Measurements from ENCODE around the gene ABCG1. TPM values are rescaled to one million over a fixed set of nuclear protein-coding genes. Genes with fewer than 3 reads are reported as not detected.

The ABCG1 gene
- total RNA-seq, 1 donor from 2014 or later, result 1.3 TPM

DNA sequence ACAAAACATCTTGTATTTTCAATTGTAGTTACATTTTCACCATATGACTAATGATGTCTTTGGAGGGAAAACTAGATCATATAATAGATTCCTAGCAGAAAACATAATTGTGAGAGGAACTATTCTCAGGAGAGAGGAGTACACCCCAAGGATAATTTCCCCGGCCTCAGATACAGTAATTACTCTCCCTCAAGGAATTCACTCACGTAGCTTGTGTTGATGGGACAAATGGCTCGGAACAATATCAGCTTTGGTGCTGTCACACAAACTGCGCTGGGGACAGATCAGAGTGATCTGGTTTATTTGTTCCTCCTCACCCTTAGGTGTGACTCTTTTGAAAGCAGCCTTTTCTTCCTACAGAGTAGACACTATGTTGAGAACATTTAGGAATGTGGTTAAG is 11.2 kb downstream of the ABCG1 start:
- H3K27ac ChIP-seq (ENCODE audit: low read depth, low read length), result no peak overlapping the region
- no peak for DNase-seq (ENCODE audit: low read depth)
- H3K4me3 ChIP-seq (ENCODE audit: insufficient read depth, low read depth, low read length), result no peak overlapping the region
- H3K4me2 ChIP-seq (ENCODE audit: low read length), result no peak overlapping the region
- H2AFZ ChIP-seq (ENCODE audit: low read depth, low read length), result no peak overlapping the region
- Mint-ChIP-seq H3K4me1 (ENCODE audit: low read depth, unreplicated experiment) (peaks cover 14% of the 10 kb centered on the region), H3K9me3 (ENCODE audit: unreplicated experiment) (no peaks in the 10 kb centered on the region), H3K36me3 (ENCODE audit: low read depth, unreplicated experiment) (no peaks in the 10 kb centered on the region), H3K4me3 (ENCODE audit: unreplicated experiment) (no peak overlapping the region), H3K27ac (ENCODE audit: unreplicated experiment) (no peak overlapping the region), H3K27me3 (ENCODE audit: low read depth, unreplicated experiment) (peaks cover 23% of the 10 kb centered on the region)
- no peaks in the 10 kb centered on the region for H3K36me3 ChIP-seq (ENCODE audit: insufficient read depth, low read length)
- FAIRE-seq, result no peak
- H3K27me3 ChIP-seq (ENCODE audit: insufficient read depth, low read length), result peaks cover 10% of the 10 kb centered on the region
- H3K4me1 ChIP-seq (ENCODE audit: insufficient read depth, low read length), result peaks cover 11% of the 10 kb centered on the region
- no peaks in the 10 kb centered on the region for H4K20me1 ChIP-seq (ENCODE audit: insufficient read depth, low read length)
- no peaks in the 10 kb centered on the region for H3K79me2 ChIP-seq (ENCODE audit: insufficient read depth, low read length)
- no peaks in the 10 kb centered on the region for H3K9me3 ChIP-seq (ENCODE audit: insufficient read depth, low read depth, low read length)
- H3K9ac ChIP-seq (ENCODE audit: low read length), result no peak overlapping the region
- TF ChIP-seq EZH2 (IDR thresholded peaks at IDR 0.05; ENCODE audit: insufficient read depth, low read length), result no peak
- TF ChIP-seq, protein P1, sequence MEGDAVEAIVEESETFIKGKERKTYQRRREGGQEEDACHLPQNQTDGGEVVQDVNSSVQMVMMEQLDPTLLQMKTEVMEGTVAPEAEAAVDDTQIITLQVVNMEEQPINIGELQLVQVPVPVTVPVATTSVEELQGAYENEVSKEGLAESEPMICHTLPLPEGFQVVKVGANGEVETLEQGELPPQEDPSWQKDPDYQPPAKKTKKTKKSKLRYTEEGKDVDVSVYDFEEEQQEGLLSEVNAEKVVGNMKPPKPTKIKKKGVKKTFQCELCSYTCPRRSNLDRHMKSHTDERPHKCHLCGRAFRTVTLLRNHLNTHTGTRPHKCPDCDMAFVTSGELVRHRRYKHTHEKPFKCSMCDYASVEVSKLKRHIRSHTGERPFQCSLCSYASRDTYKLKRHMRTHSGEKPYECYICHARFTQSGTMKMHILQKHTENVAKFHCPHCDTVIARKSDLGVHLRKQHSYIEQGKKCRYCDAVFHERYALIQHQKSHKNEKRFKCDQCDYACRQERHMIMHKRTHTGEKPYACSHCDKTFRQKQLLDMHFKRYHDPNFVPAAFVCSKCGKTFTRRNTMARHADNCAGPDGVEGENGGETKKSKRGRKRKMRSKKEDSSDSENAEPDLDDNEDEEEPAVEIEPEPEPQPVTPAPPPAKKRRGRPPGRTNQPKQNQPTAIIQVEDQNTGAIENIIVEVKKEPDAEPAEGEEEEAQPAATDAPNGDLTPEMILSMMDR (IDR thresholded peaks at IDR 0.05; ENCODE audit: insufficient read depth, low read depth, low read length), result no peak

DNA sequence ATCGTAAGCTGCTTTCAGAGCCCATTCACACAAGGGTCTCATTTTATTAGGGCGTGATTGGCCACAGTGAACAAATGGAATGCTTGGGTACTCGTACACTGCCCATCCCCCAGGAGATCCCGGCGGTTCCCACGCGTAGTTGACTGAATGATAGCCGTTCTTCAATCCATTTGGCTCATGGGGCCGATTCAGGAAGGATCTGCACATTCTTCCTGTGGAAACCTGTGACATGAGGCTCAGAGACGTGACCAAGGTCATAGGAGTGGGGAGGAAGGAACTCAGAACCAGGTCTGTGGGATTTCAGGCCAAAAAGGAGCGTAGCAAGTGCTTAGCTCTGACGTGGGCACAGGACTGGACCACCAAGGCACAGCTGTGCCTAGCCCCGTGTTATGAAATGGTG is 11.7 kb downstream of the ABCG1 start:
- Mint-ChIP-seq H3K36me3 (ENCODE audit: low read depth, unreplicated experiment) (no peaks in the 10 kb centered on the region), H3K9me3 (ENCODE audit: unreplicated experiment) (no peaks in the 10 kb centered on the region), H3K4me3 (ENCODE audit: unreplicated experiment) (no peak overlapping the region), H3K4me1 (ENCODE audit: low read depth, unreplicated experiment) (peaks cover 19% of the 10 kb centered on the region), H3K27me3 (ENCODE audit: low read depth, unreplicated experiment) (peaks cover 21% of the 10 kb centered on the region), H3K27ac (ENCODE audit: unreplicated experiment) (no peak overlapping the region)
- Histone ChIP-seq H3K9ac (ENCODE audit: low read length) (no peak overlapping the region), H2AFZ (ENCODE audit: low read depth, low read length) (no peak overlapping the region), H3K9me3 (ENCODE audit: insufficient read depth, low read depth, low read length) (no peaks in the 10 kb centered on the region), H3K79me2 (ENCODE audit: insufficient read depth, low read length) (no peaks in the 10 kb centered on the region), H3K4me2 (ENCODE audit: low read length) (no peak overlapping the region), H3K4me3 (ENCODE audit: insufficient read depth, low read depth, low read length) (no peak overlapping the region), H3K36me3 (ENCODE audit: insufficient read depth, low read length) (no peaks in the 10 kb centered on the region), H3K27me3 (ENCODE audit: insufficient read depth, low read length) (peaks cover 10% of the 10 kb centered on the region), H3K4me1 (ENCODE audit: insufficient read depth, low read length) (peaks cover 12% of the 10 kb centered on the region), H4K20me1 (ENCODE audit: insufficient read depth, low read length) (no peaks in the 10 kb centered on the region), H3K27ac (ENCODE audit: low read depth, low read length) (no peak overlapping the region)
- DNase-seq (ENCODE audit: low read depth) (no peak), FAIRE-seq (no peak)
- no peak for TF ChIP-seq EZH2 (IDR thresholded peaks at IDR 0.05; ENCODE audit: insufficient read depth, low read length)
- TF ChIP-seq, protein P1 (IDR thresholded peaks at IDR 0.05; ENCODE audit: insufficient read depth, low read depth, low read length), result no peak

DNA sequence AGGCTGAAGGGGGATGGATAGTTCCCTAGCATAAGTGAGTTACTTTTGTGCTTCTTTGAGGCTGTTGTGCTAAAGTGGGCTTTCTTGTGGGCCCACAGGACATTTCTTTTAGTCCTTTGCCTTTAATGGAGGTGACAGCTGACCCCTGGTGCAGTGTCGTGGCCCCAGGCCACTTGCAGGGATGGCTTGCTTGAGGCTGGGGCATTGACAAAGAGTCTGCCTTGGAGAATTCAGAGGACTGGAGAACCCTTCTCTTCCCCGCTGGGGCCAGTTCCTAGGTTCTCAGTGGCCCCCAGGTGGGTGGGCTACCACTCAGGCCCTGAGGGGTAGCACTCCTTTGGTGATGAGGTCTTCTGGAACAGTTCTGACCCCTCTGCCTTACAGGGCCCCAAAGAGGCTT is 12.8 kb downstream of the ABCG1 start:
- Mint-ChIP-seq H3K36me3 (ENCODE audit: low read depth, unreplicated experiment) (no peaks in the 10 kb centered on the region), H3K4me3 (ENCODE audit: unreplicated experiment) (no peak overlapping the region), H3K4me1 (ENCODE audit: low read depth, unreplicated experiment) (peaks cover 16% of the 10 kb centered on the region)

More for the DNA sequence above, 12.8 kb downstream of the ABCG1 start:
- no peak overlapping the region for H3K27ac ChIP-seq (ENCODE audit: low read depth, low read length)
- no peaks in the 10 kb centered on the region for H3K79me2 ChIP-seq (ENCODE audit: insufficient read depth, low read length)
- H3K4me2 ChIP-seq (ENCODE audit: low read length), result no peak overlapping the region
- TF ChIP-seq, protein P1 (IDR thresholded peaks at IDR 0.05; ENCODE audit: insufficient read depth, low read depth, low read length), result no peak
- TF ChIP-seq EZH2 (IDR thresholded peaks at IDR 0.05; ENCODE audit: insufficient read depth, low read length), result no peak
- H3K4me3 ChIP-seq (ENCODE audit: insufficient read depth, low read depth, low read length), result no peak overlapping the region
- no peaks in the 10 kb centered on the region for H3K36me3 ChIP-seq (ENCODE audit: insufficient read depth, low read length)
- DNase-seq (ENCODE audit: low read depth) (no peak), FAIRE-seq (no peak)
- peaks cover 13% of the 10 kb centered on the region for H3K27me3 ChIP-seq (ENCODE audit: insufficient read depth, low read length)
- H2AFZ ChIP-seq (ENCODE audit: low read depth, low read length), result no peak overlapping the region
- Mint-ChIP-seq H3K9me3 (ENCODE audit: unreplicated experiment) (no peaks in the 10 kb centered on the region), H3K27ac (ENCODE audit: unreplicated experiment) (no peak overlapping the region), H3K27me3 (ENCODE audit: low read depth, unreplicated experiment) (peaks cover 19% of the 10 kb centered on the region)
- H3K4me1 ChIP-seq (ENCODE audit: insufficient read depth, low read length), result peaks cover 12% of the 10 kb centered on the region
- no peaks in the 10 kb centered on the region for H4K20me1 ChIP-seq (ENCODE audit: insufficient read depth, low read length)
- no peaks in the 10 kb centered on the region for H3K9me3 ChIP-seq (ENCODE audit: insufficient read depth, low read depth, low read length)
- no peak overlapping the region for H3K9ac ChIP-seq (ENCODE audit: low read length)

Data from astrocyte (in vitro differentiated cells and primary cell).